ENCODE results near the gene DPP10.

GRCh38 chr2:114550364-114550763 is 107.9 kb downstream of the DPP10 start:
- TF ChIP-seq CTCF (IDR thresholded peaks at IDR 0.05; ENCODE audit: low read depth, low read length, missing input control) (no peak), RAD21 (IDR thresholded peaks at IDR 0.05) (no peak), HNF4A (conservative IDR thresholded peaks at IDR 0.05) (peak in 1 of 2 donors; percentile 27), EGR1 (IDR thresholded peaks at IDR 0.05; ENCODE audit: low read depth in 2 of 2) (no peak)

All from liver (tissue), 3 donors.